Measurements from ENCODE around the gene CABLES1. TPM values are rescaled to one million over a fixed set of nuclear protein-coding genes. Genes with fewer than 3 reads are reported as not detected.

CABLES1 gene
- total and polyA plus RNA-seq, 2 of the 8 experiments (the other 6 are each of a cell fraction or from before 2014, with no cell fraction given), result 9.2 to 26.4 TPM

- TF ChIP-seq ATF2 (IDR thresholded peaks at IDR 0.05; ENCODE audit: low read length), result no peak
- TF ChIP-seq CEBPB (IDR thresholded peaks at IDR 0.05; ENCODE audit: low read depth, low read length), result no peak
- TF ChIP-seq RAD21 (IDR thresholded peaks at IDR 0.05 in 1 of 2, conservative IDR thresholded peaks at IDR 0.05 in 1 of 2; ENCODE audit: low read depth in 2 of 2, low read length in 2 of 2), result no peak
- no peak for TF ChIP-seq TCF12 (IDR thresholded peaks at IDR 0.05; ENCODE audit: low read depth, low read length)
- no peak for TF ChIP-seq RBBP5 (IDR thresholded peaks at IDR 0.05; ENCODE audit: borderline replicate concordance, low read depth, low read length)
Measured at GRCh38 chr18:23247331-23247730, 112.0 kb downstream of the CABLES1 start (continued).
